Thyroid gland (tissue), 4 donors: Measurements from ENCODE around the gene FKBP3.

ENCODE experiments used
- POLR2A ChIP-seq, 2 donors: fragments of 450-650 bp; IDR thresholded peaks; one replicate each; pipeline ENCODE4 v1.6.1; 2017; ENCODE audit warnings: antibody characterized with exemption in 2 of 2, mild to moderate bottlenecking in 2 of 2, moderate library complexity in 1 of 2
- TF ChIP-seq, protein P1 (sequence below), 6 experiments: fragments of 200-600 bp in 3 of 6; fragments of 450-650 bp in 3 of 6; sonication (generic) in 3 of 6; IDR thresholded peaks; one replicate each; pipeline ENCODE4 v1.5.1; 2016 to 2019; ENCODE audit warnings: antibody characterized with exemption in 6 of 6, mild to moderate bottlenecking in 2 of 6, inconsistent platforms in 1 of 6, moderate library complexity in 1 of 6

DNA sequence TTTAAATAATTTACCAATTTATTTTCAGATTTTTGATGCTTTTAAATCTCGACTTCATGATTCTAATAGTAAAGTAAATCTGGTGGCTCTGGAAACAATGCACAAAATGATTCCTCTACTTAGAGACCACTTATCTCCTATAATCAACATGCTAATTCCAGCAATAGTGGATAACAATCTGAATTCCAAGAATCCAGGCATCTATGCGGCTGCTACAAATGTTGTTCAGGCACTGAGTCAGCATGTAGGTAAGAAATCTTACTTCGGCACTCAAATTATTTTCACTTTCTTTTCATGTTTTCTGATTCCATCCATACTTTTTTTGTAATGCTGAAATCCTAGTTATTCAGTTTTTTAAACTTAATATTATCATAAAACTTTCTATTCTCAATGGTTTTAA lies 65.9 kb downstream of the FKBP3 start:
- TF ChIP-seq, protein P1, sequence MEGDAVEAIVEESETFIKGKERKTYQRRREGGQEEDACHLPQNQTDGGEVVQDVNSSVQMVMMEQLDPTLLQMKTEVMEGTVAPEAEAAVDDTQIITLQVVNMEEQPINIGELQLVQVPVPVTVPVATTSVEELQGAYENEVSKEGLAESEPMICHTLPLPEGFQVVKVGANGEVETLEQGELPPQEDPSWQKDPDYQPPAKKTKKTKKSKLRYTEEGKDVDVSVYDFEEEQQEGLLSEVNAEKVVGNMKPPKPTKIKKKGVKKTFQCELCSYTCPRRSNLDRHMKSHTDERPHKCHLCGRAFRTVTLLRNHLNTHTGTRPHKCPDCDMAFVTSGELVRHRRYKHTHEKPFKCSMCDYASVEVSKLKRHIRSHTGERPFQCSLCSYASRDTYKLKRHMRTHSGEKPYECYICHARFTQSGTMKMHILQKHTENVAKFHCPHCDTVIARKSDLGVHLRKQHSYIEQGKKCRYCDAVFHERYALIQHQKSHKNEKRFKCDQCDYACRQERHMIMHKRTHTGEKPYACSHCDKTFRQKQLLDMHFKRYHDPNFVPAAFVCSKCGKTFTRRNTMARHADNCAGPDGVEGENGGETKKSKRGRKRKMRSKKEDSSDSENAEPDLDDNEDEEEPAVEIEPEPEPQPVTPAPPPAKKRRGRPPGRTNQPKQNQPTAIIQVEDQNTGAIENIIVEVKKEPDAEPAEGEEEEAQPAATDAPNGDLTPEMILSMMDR (IDR thresholded peaks at IDR 0.05): no peak
- no peak for TF ChIP-seq POLR2A (IDR thresholded peaks at IDR 0.05)
